ENCODE results near the gene RPS14. TPM values are rescaled to one million over a fixed set of nuclear protein-coding genes. Genes with fewer than 3 reads are reported as not detected.

RPS14 gene
- total and polyA plus RNA-seq, 9 of the 15 experiments (the other 6 are each of a cell fraction or from before 2014, with no cell fraction given): 1,824 to 5,983 (median 3,017) TPM

- TF ChIP-seq HMBOX1 (IDR thresholded peaks at IDR 0.05) (no peak), PHF8 (IDR thresholded peaks at IDR 0.05; ENCODE audit: borderline replicate concordance, low read length) (no peak), ESRRB (CRISPR knock-in tag; IDR thresholded peaks at IDR 0.05; ENCODE audit: borderline replicate concordance) (no peak), RBM34 (IDR thresholded peaks at IDR 0.05; ENCODE audit: borderline replicate concordance, insufficient read depth, low read length) (no peak), PRPF4 (IDR thresholded peaks at IDR 0.05; ENCODE audit: insufficient read depth, low read depth, low read length, poor library complexity, severe bottlenecking) (no peak), RFX5 (IDR thresholded peaks at IDR 0.05; ENCODE audit: low read depth, low read length) (no peak), KDM2B (CRISPR knock-in tag; IDR thresholded peaks at IDR 0.05) (no peak), ZFP91 (CRISPR knock-in tag; IDR thresholded peaks at IDR 0.05) (no peak), ZNF384 (IDR thresholded peaks at IDR 0.05; ENCODE audit: low read depth, low read length) (no peak), POLR3A (IDR thresholded peaks at IDR 0.05; ENCODE audit: borderline replicate concordance, extremely low read depth, insufficient read depth, insufficient read length) (no peak), ETV1 (tag; conservative IDR thresholded peaks at IDR 0.05; ENCODE audit: low read depth) (no peak), ZZZ3 (IDR thresholded peaks at IDR 0.05) (no peak), ZNF551 (CRISPR knock-in tag; IDR thresholded peaks at IDR 0.05) (no peak), ATF7 (IDR thresholded peaks at IDR 0.05) (peak; percentile 56; the same call in 1 of the 2 replicates), TAF1 (IDR thresholded peaks at IDR 0.05; ENCODE audit: control insufficient read depth, extremely low read depth, insufficient read depth, low read length, severe bottlenecking) (no peak), E2F5 (CRISPR knock-in tag; IDR thresholded peaks at IDR 0.05) (no peak), PHB2 (IDR thresholded peaks at IDR 0.05; ENCODE audit: low read depth) (peak; percentile 91), GTF2A2 (tag; IDR thresholded peaks at IDR 0.05) (no peak), PCBP2 (IDR thresholded peaks at IDR 0.05; ENCODE audit: low read depth, low read length, poor library complexity, severe bottlenecking) (no peak), ZBTB8A (IDR thresholded peaks at IDR 0.05; ENCODE audit: partially characterized antibody) (no peak), CREB3 (tag; conservative IDR thresholded peaks at IDR 0.05; ENCODE audit: low read depth) (no peak), MXD1 (CRISPR knock-in tag; IDR thresholded peaks at IDR 0.05; ENCODE audit: borderline replicate concordance, poor library complexity, severe bottlenecking) (peak; percentile 20), ZNF707 (CRISPR knock-in tag; conservative IDR thresholded peaks at IDR 0.05) (no peak), CHCHD3 (CRISPR knock-in tag; IDR thresholded peaks at IDR 0.05) (no peak), PHF21A (IDR thresholded peaks at IDR 0.05; ENCODE audit: borderline replicate concordance, low read depth) (no peak)
Observed at GRCh38 chr5:150481972-150482406, 32.5 kb upstream of the RPS14 start (continued).
